Smooth muscle cell (in vitro differentiated cells): Measurements from ENCODE around the gene EFCAB10. TPM values are rescaled to one million over a fixed set of nuclear protein-coding genes. Genes with fewer than 3 reads are reported as not detected.

Experiments used
- DNase-seq: peaks from one replicate; lab custom pipeline; 2025; ENCODE audit not compliant: unreplicated experiment; lab: John Stamatoyannopoulos, UW
- H2AFZ ChIP-seq: fragments of 200-600 bp; sonication (generic); 2 replicates; pipeline ENCODE4 v1.6.0; 2016; ENCODE audit warnings: antibody characterized with exemption, low read depth, mild to moderate bottlenecking
- H3F3A ChIP-seq: fragments of 200-600 bp; sonication (generic); 2 replicates; pipeline ENCODE4 v1.6.0; 2017; ENCODE audit warnings: antibody characterized with exemption, low read depth
- H3K27ac ChIP-seq: fragments of 200-600 bp; sonication (generic); 2 replicates; pipeline ENCODE4 v1.5.1; 2016; ENCODE audit warnings: low read depth, mild to moderate bottlenecking
- H3K27me3 ChIP-seq: fragments of 200-600 bp; sonication (generic); 2 replicates; pipeline ENCODE4 v1.6.1; 2016; ENCODE audit warnings: low read depth, mild to moderate bottlenecking
- H3K36me3 ChIP-seq: fragments of 200-600 bp; sonication (generic); 2 replicates; pipeline ENCODE4 v1.5.1; 2016; ENCODE audit warnings: low read depth
- H3K4me1 ChIP-seq: fragments of 200-600 bp; sonication (generic); 2 replicates; pipeline ENCODE4 v1.5.1; 2016; ENCODE audit warnings: low read depth
- H3K4me2 ChIP-seq: fragments of 200-600 bp; sonication (generic); 2 replicates; pipeline ENCODE4 v1.6.0; 2016; ENCODE audit warnings: mild to moderate bottlenecking
- H3K4me3 ChIP-seq: fragments of 200-600 bp; sonication (generic); 2 replicates; pipeline ENCODE4 v1.5.1; 2016; ENCODE audit warnings: mild to moderate bottlenecking
- H3K79me2 ChIP-seq: fragments of 200-600 bp; sonication (generic); 2 replicates; pipeline ENCODE4 v1.6.0; 2016; ENCODE audit warnings: low read depth, mild to moderate bottlenecking
- H3K9ac ChIP-seq: fragments of 200-600 bp; sonication (generic); 2 replicates; pipeline ENCODE4 v1.6.0; 2016; ENCODE audit warnings: low read depth
- H3K9me3 ChIP-seq: fragments of 200-600 bp; sonication (generic); replicated peaks from 2 replicates; pipeline ENCODE4 v1.5.1; 2016; ENCODE audit warnings: low read depth
- H4K20me1 ChIP-seq: fragments of 200-600 bp; sonication (generic); 2 replicates; pipeline ENCODE4 v1.6.0; 2016; ENCODE audit warnings: low read depth
- CTCF ChIP-seq: fragments of 200-600 bp; sonication (generic); IDR thresholded peaks from 2 replicates; pipeline ENCODE4 v1.5.1; 2017; ENCODE audit warnings: borderline replicate concordance, mild to moderate bottlenecking, antibody characterized with exemption; ENCODE audit not compliant: insufficient read depth, poor library complexity, severe bottlenecking
- WGBS: methylation state at CpG from one replicate; pipeline ENCODE4 v1.1.7; 2016; ENCODE audit warnings: low lambda C conversion rate; 5-methylcytosine and 5-hydroxymethylcytosine counted together
- polyA plus RNA-seq: library from polyadenylated mRNA; unstranded; fragments of >200 nt; fragmentation: Nextera tagmentation; extraction: Ambion mirVana; gene quantifications from 2 replicates; pipeline ENCODE4 v1.2.1, GENCODE V29; 2016
- total RNA-seq: library from RNA; depleted of rRNA; stranded (reverse); fragments of >200 nt; gene quantifications from 2 replicates; pipeline ENCODE4 v1.2.3, GENCODE V29; 2014

EFCAB10 gene
- total and polyA plus RNA-seq, 2 experiments from 2014 or later, result 0.56 to 1.2 TPM

- Histone ChIP-seq H3K27me3 (no peaks in the 10 kb centered on the region), H3K4me3 (no peak overlapping the region)
Measured at GRCh38 chr7:105613611-105614330, 32.5 kb upstream of the EFCAB10 start.

GRCh38 chr7:105612806-105613205, 31.5 kb upstream of the EFCAB10 start:
- 93% methylated on average over 9 of the region's 9 CpGs for WGBS
- H3K79me2 ChIP-seq, result no peaks in the 10 kb centered on the region
- no peak for TF ChIP-seq CTCF
- no peak overlapping the region for H2AFZ ChIP-seq
- no peak for DNase-seq
- no peaks in the 10 kb centered on the region for H3K9me3 ChIP-seq
- no peak overlapping the region for H3K9ac ChIP-seq
- no peaks in the 10 kb centered on the region for H4K20me1 ChIP-seq
- H3K27ac ChIP-seq, result no peak overlapping the region
- H3K36me3 ChIP-seq, result no peaks in the 10 kb centered on the region
- no peak overlapping the region for H3K4me3 ChIP-seq
- H3K4me1 ChIP-seq, result no peaks in the 10 kb centered on the region
- H3K27me3 ChIP-seq, result no peaks in the 10 kb centered on the region
- H3F3A ChIP-seq, result no peaks in the 10 kb centered on the region
- H3K4me2 ChIP-seq, result no peak overlapping the region

More at GRCh38 chr7:105613611-105614330, 32.5 kb upstream of the EFCAB10 start:
- no peak for DNase-seq
- Histone ChIP-seq H3K4me2 (no peak overlapping the region), H3K79me2 (no peaks in the 10 kb centered on the region), H3K4me1 (no peaks in the 10 kb centered on the region), H4K20me1 (no peaks in the 10 kb centered on the region), H3K9ac (no peak overlapping the region), H3K9me3 (no peaks in the 10 kb centered on the region), H3K27ac (no peak overlapping the region), H3K36me3 (no peaks in the 10 kb centered on the region), H3F3A (no peaks in the 10 kb centered on the region), H2AFZ (no peak overlapping the region)
- no peak for TF ChIP-seq CTCF
- 97% methylated on average over 32 of the region's 32 CpGs for WGBS

DNA sequence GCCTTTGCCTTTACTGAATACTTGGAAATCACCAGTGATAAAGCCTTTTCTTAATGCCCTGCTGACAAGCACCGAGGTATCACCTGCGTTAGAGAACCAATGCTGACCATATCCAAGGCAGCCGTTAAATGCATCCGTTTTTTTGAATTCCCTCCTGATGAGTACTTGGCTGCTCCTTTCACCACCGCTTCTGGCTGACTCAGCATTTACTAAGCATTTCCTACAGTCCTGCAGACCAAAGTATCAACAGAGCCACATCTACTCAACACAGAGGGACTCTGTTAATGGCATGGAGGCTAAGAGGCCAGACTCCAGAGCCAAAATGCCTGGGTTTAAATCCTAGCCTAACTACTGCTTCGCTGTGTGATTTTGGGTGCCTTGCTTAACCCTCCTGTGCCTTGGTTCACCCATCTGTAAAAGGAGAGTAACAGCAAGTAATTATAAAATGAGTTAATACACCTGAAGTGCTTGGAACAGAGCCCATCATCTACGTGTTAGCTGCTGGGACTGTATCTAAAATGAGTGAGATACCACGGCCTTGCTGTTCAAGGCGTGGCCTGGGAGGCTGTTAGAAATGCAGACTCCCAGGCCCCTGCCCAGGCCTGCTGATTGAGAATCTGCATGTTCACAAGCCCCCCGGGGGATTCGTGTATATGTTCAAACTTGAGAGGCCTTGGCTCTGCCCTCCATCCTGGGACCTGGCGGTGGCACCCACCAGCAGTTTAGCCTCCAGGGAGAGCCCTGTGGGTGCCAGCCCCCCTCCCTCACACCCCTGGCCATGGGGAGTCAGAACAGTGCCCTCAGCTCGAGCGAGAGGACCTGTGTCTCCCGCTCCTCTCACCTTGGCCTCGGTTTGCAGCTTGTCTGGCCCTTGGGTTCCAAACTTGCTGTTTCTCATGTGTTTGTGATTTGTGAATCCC, 30.8 kb upstream of the EFCAB10 start:
- Histone ChIP-seq H3K27me3 (no peaks in the 10 kb centered on the region), H3F3A (no peaks in the 10 kb centered on the region), H3K4me2 (no peak overlapping the region), H3K36me3 (no peaks in the 10 kb centered on the region), H3K27ac (no peak overlapping the region), H3K9ac (no peak overlapping the region), H2AFZ (no peak overlapping the region), H3K4me3 (no peak overlapping the region), H3K9me3 (no peaks in the 10 kb centered on the region), H3K79me2 (no peaks in the 10 kb centered on the region), H3K4me1 (no peaks in the 10 kb centered on the region), H4K20me1 (no peaks in the 10 kb centered on the region)
- 90% methylated on average over 16 of the region's 16 CpGs for WGBS
- no peak for DNase-seq
- TF ChIP-seq CTCF, result no peak
